Tibial artery (tissue), 4 donors: ENCODE results near the gene FRMD1.

ENCODE experiments used
- DNase-seq, 2 donors: peaks; one replicate each; pipeline ENCODE4 v3.0.0-alpha.2; 2019
- H3K27ac ChIP-seq, 2 donors: fragments of 200-600 bp; sonication (generic) in 1 of 2; 1 replicate in 1 of 2; 2 replicates in 1 of 2; pipeline ENCODE4 v1.5.1; 2018 to 2019; ENCODE audit warnings: mild to moderate bottlenecking in 1 of 2
- H3K27me3 ChIP-seq, 2 donors: fragments of 200-600 bp; sonication (generic) in 1 of 2; one replicate each; pipeline versions ENCODE4 v1.5.1 to v1.6.0; 2016 to 2019
- H3K36me3 ChIP-seq, 3 donors: fragments of 200-600 bp; sonication (generic) in 2 of 3; one replicate each; pipeline ENCODE4 v1.5.1; 2016 to 2019; ENCODE audit warnings: mild to moderate bottlenecking in 2 of 3
- H3K4me1 ChIP-seq, 4 donors: fragments of 200-600 bp; sonication (generic) in 2 of 4; 1 replicate in 3 of 4; 2 replicates in 1 of 4; pipeline ENCODE4 v1.5.1; 2016 to 2019
- H3K4me3 ChIP-seq, 2 donors: fragments of 200-600 bp; sonication (generic) in 1 of 2; 1 replicate in 1 of 2; 2 replicates in 1 of 2; pipeline ENCODE4 v1.5.1; 2018 to 2019; ENCODE audit warnings: mild to moderate bottlenecking in 2 of 2
- H3K9me3 ChIP-seq, 3 donors: fragments of 200-600 bp; sonication (generic) in 1 of 3; one replicate each; pipeline ENCODE4 v1.5.1; 2016 to 2019
- intact Hi-C: fragments of 100-400 bp; cut with DNase I; formaldehyde crosslinking; loops from one replicate; pipeline ENCODE4 v1.15.0; 2023; ENCODE audit warnings: low total_unique reads
- TF ChIP-seq, protein P1 (sequence below), 2 experiments: fragments of 200-600 bp in 1 of 2; fragments of 450-650 bp in 1 of 2; IDR thresholded peaks; one replicate each; pipeline ENCODE4 v1.5.1; 2017 to 2019; ENCODE audit warnings: antibody characterized with exemption in 2 of 2, mild to moderate bottlenecking in 1 of 2, moderate library complexity in 1 of 2

FRMD1 gene

GRCh38 chr6:168104636-168105035, 25.6 kb upstream of the FRMD1 start:
- no peak for DNase-seq
- no peaks in the 10 kb centered on the region for H3K9me3 ChIP-seq
- TF ChIP-seq, protein P1, sequence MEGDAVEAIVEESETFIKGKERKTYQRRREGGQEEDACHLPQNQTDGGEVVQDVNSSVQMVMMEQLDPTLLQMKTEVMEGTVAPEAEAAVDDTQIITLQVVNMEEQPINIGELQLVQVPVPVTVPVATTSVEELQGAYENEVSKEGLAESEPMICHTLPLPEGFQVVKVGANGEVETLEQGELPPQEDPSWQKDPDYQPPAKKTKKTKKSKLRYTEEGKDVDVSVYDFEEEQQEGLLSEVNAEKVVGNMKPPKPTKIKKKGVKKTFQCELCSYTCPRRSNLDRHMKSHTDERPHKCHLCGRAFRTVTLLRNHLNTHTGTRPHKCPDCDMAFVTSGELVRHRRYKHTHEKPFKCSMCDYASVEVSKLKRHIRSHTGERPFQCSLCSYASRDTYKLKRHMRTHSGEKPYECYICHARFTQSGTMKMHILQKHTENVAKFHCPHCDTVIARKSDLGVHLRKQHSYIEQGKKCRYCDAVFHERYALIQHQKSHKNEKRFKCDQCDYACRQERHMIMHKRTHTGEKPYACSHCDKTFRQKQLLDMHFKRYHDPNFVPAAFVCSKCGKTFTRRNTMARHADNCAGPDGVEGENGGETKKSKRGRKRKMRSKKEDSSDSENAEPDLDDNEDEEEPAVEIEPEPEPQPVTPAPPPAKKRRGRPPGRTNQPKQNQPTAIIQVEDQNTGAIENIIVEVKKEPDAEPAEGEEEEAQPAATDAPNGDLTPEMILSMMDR (IDR thresholded peaks at IDR 0.05) = no peak
- H3K36me3 ChIP-seq = no peaks in the 10 kb centered on the region
- no peak overlapping the region for H3K4me3 ChIP-seq
- H3K4me1 ChIP-seq = peaks cover 0 to 16% (median 10%) of the 10 kb centered on the region in 4 donors
- no peak overlapping the region for H3K27ac ChIP-seq
- H3K27me3 ChIP-seq = peaks cover 0 to 45% of the 10 kb centered on the region in 2 donors
- intact Hi-C loops = no loop called here

GRCh38 chr6:168103050-168103830, 24.2 kb upstream of the FRMD1 start:
- intact Hi-C loops = no loop called here
- no peak for DNase-seq
- peaks cover 0 to 16% (median 10%) of the 10 kb centered on the region in 4 donors for H3K4me1 ChIP-seq
- TF ChIP-seq, protein P1 (IDR thresholded peaks at IDR 0.05) = no peak
- no peaks in the 10 kb centered on the region for H3K36me3 ChIP-seq
- H3K27me3 ChIP-seq = peaks cover 0 to 59% of the 10 kb centered on the region in 2 donors
- no peaks in the 10 kb centered on the region for H3K9me3 ChIP-seq
- no peak overlapping the region for H3K27ac ChIP-seq
- no peak overlapping the region for H3K4me3 ChIP-seq

- Histone ChIP-seq H3K27ac (no peak overlapping the region), H3K4me3 (no peak overlapping the region), H3K27me3 (peaks cover 0 to 63% of the 10 kb centered on the region in 2 donors), H3K4me1 (peaks cover 0 to 13% (median 10%) of the 10 kb centered on the region in 4 donors), H3K36me3 (no peaks in the 10 kb centered on the region), H3K9me3 (no peaks in the 10 kb centered on the region)
- intact Hi-C loops = no loop called here
- TF ChIP-seq, protein P1 (IDR thresholded peaks at IDR 0.05) = no peak
- DNase-seq = no peak
These were observed 23.4 kb upstream of the FRMD1 start for GRCh38 chr6:168102315-168102985.

DNA sequence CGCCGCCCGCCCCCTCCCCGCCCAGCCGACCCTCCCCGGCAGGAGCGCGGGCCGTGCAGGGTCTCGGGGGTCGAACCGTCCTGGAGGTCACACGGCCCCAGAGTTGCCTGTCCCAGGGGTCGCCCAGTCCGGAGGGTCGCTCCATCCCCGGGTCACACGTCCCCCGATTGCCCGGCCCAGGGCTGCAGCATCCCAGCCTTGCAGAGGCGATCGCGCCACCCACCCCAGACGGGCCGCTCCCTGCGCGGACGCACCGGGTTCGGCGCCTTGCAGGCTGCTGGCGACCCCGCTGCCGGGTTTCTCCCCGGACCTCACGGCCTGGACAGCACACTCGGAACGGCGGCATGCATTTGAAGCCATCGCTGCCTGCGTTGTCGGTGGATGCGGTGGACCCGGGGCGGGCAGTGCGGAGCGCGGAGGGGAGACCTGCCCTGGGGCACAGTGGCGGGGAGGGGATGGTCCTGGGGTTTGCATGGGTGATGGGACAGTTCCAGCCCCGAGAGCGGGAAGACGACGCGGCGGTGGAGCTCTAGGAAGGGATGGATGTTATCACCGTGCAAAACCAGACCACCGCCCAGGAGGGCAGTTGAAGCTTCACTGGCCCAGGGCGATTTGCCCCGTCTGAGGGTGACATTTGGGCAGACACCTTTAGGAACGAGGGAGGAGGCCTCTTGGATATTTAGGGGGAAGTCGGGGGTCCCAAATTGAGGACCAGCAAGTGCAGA, 22.7 kb upstream of the FRMD1 start:
- no peak overlapping the region for H3K27ac ChIP-seq
- peak overlapping the region in 1 of 2 donors; percentile 10 for H3K4me3 ChIP-seq
- H3K27me3 ChIP-seq = peaks cover 0 to 67% of the 10 kb centered on the region in 2 donors
- H3K36me3 ChIP-seq = no peaks in the 10 kb centered on the region
- intact Hi-C loops = no loop called here
- no peak for DNase-seq
- TF ChIP-seq, protein P1 (IDR thresholded peaks at IDR 0.05) = no peak
- H3K9me3 ChIP-seq = no peaks in the 10 kb centered on the region
- H3K4me1 ChIP-seq = peaks cover 0 to 11% (median 10%) of the 10 kb centered on the region in 4 donors

DNA sequence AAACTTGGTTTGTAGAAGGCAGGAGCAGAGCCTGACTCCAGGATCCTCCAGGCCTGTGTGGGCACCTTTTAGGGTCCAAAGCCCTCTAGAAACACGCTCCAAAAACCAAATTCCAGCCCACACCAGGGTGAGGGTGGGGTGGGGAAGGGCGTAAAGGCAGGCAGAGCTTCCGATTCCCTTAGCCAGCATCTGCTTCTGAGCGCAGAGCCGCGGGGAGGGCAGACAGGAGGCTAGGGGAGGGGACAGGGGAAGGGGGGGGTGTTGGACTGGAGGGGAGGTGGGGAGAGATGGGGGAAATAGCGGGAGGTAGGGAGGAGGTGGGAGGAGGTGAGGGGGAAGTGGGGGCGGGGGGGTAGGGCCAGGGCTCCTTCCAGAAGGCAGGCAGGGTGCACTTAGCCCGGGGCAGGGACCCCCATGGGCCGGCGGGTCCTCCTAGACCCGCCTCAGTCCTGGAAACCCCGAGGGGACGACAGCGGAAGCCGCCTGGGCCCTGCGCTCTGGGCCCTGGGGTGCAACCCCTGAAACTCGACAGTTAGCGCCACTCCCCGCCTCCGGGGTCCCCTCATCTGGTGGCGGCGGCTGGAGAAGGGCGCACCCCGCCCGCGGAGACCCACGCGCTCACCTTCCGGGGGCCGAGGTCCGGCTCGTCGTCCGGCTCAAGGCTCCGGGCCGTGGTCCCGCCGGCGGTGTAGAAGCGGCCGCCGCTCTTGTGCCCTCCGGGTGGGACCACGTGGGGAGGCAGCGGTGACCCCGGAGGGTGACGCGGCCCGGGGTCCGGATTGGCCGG, 22.0 kb upstream of the FRMD1 start:
- TF ChIP-seq, protein P1 (IDR thresholded peaks at IDR 0.05) = no peak
- peak overlapping the region in 1 of 2 donors; percentile 10 for H3K4me3 ChIP-seq
- intact Hi-C loops = no loop called here
- H3K4me1 ChIP-seq = peaks cover 0 to 11% (median 10%) of the 10 kb centered on the region in 4 donors
- no peak overlapping the region for H3K27ac ChIP-seq
- H3K27me3 ChIP-seq = peaks cover 0 to 67% of the 10 kb centered on the region in 2 donors
- H3K36me3 ChIP-seq = no peaks in the 10 kb centered on the region
- H3K9me3 ChIP-seq = no peaks in the 10 kb centered on the region
- no peak for DNase-seq
